ELF-1 (cell line): ENCODE measurements around the gene ADCY3.

ENCODE experiments used
- DNase-seq: peaks from one replicate; pipeline ENCODE4 v3.0.0-alpha.2; 2016; ENCODE audit warnings: low read depth, low spot score

The ADCY3 gene

DNA sequence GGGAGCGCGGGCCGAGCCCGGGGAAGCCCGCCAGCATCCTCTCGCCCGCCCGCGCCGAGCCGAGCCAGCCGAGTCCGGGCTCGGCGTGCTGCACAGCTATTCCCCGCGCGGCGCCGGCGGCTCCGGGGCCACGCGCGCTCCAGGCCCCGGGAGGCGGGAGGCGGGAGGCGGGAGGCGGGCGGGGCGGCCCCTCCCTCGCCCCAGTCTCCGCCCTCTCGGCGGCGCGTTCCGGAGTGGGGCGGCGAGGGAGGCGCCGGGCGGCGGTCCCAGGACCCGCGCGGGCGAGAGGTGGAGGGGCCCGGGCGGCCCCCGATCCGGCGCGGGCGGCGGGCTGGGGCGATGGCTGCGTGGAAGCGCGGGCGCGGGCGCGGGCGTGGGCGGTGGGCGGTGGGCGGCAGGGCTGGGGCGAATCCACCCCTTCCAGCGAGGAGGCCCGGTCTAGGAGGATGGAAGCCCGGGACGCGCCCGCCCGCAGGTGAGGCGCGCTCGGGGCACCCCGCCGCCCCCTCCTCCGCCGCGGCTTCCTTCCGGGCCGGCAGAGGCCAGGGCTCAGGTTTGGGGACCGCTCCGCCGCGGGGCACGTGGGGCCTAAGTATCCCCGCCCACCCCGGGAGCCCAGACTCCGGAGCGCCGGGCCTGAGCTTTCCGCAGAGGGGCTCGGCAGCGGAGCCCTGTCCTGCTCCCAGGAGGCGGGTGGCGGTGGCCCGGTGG lies at the start of gene ADCY3:
ADCY3 (minus strand) TSS at position 140 of the 711 bp plus-strand sequence. CDS start 1,250 bp downstream, outside the sequence.
- no peak for DNase-seq

DNA sequence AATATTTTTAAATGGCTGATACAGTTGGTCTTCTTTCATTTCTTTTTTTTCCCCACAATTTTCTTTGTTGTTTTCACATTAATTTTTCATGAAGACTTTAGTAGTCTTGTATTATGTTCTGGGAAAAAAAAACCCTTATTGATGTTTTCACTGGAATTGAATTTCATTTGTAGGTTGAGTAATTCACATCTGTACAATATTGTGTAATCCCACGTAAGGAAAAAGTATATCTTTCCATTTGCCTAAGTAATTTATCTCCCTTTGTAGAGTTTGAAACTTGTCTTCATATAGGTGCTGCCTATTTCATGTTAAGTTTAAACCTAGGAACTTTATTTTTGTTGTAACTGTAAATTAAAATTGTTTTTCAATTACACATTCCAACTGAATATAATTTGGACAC lies 49.7 kb upstream of the ADCY3 start:
- no peak for DNase-seq

DNA sequence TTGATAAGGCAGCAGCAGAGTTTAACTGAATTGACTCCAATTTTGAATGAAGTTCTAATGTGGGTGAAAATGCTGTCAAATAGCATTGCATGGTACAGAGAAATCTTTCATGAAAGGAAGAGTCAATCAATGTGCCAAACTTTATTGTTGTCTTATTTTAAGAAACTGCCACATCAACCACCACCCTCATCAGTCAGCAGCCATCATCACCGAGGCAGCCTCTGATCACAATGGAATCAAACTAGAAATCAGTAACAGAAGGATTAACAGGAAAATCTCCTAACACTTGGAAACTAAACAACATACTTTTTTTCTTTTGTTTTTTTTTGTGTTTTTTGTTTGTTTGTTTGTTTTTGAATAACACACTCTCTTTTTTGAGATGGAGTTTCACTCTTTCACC lies 41.9 kb upstream of the ADCY3 start:
- no peak for DNase-seq

DNA sequence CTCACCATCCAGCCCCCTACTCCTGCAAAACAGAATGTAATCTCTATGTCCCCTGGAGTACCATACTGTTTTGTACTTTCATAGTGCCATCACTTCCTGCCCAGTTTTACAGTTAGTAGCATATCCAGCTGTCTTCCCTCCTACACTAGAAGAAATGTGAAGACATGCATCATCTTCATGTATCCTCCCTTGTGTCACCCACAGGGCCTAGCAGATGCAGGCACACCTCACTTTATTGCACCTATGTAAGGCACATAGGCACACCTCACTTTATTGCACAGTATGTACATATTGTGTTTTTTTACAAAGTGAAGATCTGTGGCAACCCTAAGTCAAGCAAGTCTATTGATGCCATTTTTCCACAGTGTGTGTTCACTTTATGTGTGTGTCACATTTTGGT lies 39.7 kb upstream of the ADCY3 start:
- no peak for DNase-seq

DNA sequence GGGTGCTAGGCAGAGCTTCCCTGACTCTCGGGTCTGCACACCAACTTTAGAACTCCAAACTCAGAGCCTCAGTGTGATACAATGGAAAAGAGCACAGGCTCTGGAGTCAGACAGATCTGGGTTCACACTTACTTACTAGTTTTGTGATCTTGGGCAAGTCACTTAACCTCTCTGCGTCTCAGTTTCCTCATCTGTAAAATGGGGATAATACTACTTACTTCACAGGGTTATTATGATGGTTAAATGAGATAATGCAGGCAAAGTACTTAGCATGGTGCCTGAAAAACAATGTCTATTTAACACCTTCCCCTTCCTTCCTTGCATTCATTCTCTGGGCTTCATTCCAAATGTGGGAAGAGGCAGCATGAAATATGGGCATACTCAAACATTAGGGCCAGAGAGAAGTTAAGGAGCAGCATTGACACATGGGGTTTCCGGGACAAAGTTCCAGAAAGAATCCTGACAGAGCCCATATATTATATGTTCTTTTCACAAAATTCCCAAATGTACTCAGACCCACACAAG lies 38.4 kb upstream of the ADCY3 start:
- no peak for DNase-seq

DNA sequence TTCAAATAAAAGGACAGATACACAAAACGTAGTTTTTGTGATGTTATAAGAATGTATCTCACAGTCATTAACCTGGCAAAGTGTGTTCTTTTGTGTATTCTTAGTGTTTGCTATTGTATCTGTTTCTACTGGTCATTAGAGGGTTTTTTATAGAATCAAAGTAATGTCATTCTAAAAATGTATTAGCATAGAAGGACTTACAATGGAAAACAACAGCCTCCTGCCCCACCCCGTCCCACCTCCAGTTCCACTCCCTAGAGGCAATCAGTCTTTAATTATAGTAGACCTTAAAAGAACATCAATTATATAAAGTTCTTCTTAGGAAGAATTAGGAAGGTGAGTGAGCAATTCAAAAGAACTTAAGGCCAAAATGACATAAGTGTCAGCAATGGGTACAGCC lies 37.9 kb upstream of the ADCY3 start:
- no peak for DNase-seq

DNA sequence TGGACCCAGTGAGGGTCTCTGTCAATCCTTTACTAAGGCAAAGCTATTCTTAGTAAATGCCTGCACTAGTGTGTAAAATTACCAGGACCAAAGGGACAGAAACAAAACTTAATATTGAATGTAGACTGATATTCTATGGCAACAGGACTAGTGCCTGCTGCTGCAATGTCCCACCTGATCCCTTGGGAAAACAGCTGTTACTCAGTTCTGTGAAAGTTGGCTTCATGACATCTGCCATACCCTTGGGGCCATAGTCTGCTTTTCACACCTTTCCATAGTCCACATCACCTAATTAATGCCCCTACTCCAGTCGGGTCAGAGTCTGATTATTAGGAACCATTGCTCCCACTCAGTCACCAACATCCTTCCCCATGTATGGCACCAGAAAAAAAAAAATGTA lies 37.2 kb upstream of the ADCY3 start:
- no peak for DNase-seq

DNA sequence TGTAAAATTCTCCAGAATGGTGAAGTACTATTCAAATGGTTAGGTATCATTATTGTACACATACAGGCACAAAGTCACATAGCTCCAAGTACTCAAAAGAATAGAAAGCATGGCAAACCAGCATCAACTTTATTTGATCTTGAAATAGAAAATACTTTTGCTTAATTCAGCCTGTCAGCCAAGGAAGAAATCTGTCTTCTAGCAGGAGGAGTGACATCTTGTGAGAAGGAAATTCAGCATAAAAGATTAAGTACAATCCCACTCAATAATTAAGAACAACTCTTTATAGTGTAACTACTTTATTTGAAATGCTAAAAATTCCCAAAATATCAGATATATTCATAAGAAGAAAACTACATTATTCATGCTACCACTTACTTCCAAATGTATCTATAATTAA lies 35.9 kb upstream of the ADCY3 start:
- no peak for DNase-seq

DNA sequence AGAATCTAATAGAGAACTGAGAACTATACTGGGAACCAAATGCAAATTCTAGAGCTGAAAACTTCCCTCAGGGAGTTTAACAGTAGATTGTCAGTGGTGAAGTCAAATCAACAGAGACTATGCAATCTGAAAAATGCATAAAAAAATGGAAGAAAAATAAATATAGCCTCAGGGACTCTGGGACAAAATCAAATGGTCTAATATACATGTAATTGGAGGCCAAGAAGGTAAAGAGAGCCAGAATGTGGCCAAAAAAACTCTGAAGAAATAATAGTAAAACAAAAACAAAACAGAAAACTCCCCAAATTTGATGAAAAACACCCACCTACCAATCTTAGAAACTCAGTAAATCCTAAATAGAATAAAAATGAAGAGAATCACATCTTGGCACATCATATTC lies 35.2 kb upstream of the ADCY3 start:
- DNase-seq, result no peak

DNA sequence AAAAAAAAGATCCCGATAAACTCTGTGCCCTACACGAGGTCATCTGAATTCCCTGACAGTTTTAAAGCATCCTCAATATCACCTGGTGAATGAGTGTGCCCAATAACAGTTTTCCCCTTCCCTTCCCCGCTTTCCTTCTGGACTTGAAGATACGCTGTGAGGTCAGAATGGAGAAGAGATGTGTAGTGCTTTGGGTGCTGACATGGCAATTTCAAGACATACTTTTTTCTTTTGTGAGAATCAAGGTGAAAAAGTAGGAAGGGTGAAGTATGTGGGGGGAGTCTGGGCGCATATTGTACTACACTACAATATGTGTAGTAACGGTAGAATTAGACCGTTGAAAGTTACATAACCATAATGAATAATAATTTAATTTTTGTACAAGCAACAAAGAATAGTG lies 30.1 kb upstream of the ADCY3 start:
- DNase-seq, result no peak

DNA sequence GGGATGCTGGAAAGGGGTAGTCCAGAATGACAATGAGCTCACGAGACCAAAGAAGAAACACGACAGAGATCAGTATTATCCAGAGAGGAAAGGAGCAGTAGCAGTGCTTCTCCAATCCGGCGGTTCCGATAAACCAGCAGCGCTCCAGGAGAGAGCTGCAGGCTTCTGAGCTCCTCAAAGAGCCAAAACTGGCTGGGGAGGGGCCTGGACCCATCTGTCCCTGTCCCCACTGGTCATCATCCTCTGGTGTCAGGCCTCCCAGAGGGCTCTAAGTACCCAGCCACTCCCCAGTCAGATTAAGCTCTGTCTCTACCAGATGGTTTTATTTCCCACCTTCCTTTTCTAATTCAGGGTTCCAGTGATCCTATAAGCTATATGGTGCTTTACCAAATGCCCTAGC lies 28.5 kb upstream of the ADCY3 start:
- no peak for DNase-seq

DNA sequence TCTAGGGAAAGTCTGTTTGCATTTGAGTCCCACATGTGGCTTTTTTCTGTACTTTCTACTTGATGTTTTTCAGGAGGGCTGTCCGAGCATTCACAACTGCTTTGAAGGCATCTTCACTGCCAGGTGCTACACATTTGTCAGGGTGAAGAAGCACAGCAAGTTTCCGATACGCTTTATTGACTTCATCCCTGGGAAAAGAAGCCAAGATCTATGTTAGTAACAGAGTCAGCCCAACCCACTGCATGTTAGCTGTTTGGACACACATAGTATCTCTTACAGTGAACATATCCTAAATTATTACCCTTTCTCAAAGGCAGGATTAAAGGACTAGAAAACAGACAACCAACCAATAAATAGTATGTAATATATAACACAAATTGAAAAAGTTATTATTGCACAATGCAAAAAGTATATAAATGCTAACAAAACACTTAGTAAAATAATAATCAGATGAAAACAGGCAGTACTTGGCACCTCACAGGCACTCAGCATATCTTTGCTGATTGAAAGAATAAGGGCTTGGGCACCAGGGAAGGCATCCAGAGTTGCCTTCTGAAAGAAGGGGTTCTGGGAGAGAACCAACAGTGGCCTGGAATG lies 27.6 kb upstream of the ADCY3 start:
- no peak for DNase-seq

DNA sequence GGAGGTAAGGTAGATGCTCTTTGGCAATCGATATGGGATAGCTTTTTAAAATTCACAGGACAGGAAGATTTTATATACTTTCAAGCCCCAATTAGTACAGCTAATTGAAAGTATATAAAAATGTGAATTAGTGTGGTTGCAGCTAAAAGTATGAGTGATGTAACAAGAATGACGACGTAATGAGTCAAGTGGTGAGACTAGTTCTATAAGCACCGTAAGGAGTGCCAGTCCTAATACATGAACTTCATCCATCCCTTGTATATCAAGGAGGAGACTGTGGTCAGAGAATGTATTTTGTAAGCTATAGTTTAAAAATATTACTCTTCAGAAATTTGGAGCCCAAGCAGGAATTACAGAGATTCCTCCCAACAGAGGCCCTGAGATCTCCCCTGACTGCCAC lies 25.9 kb upstream of the ADCY3 start:
- no peak for DNase-seq

DNA sequence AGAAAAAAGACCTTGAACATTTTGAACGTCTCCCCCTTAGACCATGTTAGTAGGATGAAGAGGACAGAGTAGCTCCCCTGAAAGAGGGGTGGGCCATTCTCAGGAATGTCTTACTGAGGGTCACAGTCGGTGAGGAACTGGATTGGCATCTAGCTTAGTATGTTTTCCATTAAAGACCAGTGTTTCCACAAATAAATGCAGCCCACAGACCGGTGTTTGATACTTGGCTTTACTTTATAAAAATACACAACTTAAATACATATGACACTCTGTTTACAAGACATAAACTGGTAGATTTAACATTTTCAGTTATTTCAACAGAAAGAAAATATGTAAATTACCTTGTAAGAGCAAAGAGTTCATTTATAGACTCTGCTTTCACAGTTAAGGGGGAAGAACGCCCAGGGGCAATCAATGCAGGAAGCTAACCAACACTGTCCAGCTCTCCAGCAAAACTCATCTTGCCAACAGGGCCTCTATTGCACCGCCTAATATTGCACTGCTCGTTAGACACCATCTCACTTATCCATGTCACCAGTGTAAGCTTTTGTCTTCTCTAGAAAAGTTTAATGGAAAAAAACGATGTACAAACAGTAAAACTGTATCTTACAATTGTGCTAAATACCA lies 23.5 kb upstream of the ADCY3 start:
- DNase-seq, result no peak

DNA sequence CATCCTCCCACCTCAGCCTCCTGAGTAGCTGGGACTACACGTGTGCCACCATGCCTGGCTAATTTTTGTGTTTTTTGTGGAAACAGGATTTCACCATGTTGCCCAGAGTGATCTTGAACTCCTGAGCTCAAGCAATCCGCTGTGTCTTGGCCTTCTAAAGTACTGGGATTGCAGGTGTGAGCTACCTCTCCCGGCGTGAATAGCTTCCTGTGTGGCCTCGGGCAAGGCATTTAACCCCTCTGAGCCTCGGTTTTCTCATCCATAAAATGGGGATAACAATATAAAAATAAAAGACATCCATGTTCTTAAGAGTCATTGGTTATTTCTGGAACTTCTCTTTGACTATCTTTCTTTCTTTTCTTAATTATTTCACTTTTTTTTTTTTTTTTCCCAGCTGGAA lies 19.3 kb upstream of the ADCY3 start:
- DNase-seq, result no peak

DNA sequence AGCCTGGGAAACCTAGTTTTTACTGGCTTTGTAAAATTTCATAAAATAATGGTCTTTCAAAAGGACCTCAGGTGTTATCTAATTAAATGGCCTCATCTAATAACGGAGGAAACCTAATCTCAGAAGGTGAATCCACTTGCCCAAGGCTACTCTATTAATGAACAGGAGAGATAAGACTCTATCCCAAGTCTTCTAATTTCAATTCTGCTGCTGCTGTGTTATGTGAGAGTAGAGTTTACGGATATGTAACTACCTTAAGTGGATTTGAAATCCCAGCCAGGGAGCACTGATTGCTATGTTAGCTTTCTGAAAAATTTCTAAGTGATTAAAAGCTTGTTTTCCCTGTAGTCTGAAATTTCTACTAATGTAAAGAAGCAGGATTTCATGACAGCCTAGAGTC lies 17.2 kb upstream of the ADCY3 start:
- DNase-seq, result no peak

DNA sequence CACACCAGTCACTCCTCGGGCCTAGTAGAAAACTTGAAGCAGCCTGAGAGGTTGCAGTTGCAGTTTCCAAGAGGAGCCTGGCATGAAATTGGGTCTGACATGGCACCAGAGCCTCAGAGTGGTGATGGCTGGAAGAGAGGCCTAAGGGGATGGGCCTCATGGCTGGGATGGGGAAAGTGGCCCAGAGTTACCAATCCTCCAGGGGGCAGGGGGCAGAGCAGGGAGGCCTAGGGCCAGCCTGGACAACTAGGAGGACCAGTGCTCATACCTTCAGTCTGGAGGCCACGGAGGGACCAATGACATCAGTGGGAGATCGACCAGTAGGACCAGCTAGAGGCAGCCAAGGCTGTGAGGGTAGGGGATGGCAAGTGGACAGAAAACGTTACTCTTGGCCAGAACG lies 15.1 kb upstream of the ADCY3 start:
- DNase-seq, result no peak

DNA sequence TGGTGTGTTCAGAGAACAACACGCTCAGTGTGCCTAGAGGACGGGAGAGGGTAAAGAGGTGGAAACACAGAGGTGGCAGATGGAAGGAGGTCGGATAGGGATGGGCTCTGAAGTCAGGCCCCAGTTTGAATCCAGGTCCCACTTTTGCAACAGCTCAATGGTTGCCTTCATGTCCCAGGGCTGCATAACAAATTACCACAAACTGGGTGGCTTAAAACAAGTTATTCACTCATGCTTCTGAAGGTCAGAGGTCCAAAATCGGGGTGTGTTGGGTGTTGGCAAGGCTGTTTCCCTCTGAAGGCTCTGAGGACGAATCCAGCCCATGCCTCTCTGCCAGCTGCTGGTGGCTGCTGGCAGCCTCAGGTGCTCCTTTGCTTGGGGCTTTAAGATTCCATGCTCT lies 12.7 kb upstream of the ADCY3 start:
- DNase-seq, result no peak

DNA sequence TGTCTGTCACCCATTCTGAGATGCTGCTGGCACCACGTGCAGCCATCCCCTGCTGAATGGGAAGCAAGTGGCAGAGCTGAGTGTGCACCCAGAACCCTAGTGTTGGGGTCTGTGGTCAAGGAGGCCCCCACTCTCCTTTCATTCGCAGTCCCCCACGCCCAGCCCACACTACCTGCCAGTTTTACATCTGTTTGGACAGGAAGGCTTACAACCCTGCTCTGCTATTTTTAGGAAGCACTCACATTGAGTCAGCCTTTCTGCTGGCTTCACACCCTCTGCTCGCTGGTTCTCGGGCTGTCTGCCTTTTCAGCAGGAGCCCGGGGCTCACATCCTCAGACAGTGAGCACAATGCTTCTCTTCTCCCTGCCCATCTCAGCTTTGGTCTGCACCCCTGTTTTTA lies 10.7 kb upstream of the ADCY3 start:
- DNase-seq, result no peak

DNA sequence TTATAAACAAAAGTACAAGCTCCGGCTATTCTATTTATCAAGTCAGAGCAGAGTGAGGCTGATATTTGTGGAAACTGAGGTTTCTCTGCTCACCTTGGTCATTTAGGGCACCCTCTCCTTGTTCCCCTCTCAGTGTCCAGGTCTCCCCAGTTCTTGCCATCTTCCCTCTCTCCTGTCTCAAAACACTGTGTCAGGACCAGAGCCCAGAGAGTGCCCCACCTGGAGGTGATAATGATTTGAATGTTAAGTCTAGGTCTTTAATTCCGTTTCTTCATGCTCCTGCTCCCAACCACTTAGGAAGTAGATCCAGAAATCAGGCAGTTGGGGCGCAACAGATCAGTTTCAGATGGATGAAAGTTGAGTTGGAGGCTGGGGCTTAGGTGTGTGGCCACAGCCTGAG lies 9.2 kb upstream of the ADCY3 start:
- DNase-seq, result no peak

DNA sequence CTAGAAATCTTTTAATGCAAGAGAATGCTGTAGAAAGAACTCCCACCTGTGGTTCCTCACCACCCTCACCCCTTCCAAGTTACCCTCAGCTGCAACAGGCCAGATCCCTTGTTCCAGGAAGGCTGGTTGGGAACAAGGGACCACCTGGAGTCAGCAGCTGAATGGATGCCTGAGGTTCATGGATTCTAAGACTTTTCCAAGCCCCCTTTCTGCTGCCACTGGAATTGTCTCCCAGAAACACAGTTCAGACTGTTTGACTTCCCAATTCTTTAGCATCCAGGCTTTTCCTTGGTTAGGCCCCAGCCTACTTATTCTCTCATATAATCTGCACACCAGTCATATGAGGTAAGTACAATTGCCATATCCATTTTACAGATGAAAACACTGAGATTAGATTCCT lies 8.0 kb upstream of the ADCY3 start:
- DNase-seq, result no peak

DNA sequence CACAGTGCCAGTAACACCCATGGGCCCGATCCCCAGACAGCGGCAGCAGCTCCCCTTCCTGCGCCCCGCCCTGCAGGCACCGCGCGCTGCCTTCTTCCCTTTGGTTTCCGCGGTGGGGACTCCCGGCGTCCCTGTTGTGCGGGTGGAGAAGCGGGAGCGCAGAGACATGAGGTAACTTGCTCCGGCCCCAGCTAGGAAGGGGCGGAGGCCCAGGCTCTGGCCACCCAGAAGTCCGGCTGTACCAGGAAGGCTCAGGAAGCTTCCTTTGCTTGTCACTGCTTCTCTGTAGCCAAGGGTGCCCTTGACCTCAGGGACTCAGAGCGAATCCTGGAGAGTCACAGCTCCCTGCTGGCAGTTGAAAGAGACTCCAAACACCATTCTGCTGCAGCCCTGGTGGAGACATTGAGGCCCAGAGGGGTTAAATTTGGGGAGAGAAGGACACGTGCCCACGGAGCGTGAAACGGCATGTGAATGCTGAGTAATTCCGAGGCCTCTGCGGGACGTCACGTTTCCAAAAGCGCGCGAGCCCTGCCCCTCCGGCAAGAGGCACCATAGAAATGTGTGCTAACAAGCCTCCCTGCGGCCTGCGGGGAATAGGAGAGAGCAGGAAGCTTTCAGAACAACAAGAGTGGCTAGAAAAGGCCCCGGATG lies 6.7 kb upstream of the ADCY3 start:
- DNase-seq, result peak; percentile 51

DNA sequence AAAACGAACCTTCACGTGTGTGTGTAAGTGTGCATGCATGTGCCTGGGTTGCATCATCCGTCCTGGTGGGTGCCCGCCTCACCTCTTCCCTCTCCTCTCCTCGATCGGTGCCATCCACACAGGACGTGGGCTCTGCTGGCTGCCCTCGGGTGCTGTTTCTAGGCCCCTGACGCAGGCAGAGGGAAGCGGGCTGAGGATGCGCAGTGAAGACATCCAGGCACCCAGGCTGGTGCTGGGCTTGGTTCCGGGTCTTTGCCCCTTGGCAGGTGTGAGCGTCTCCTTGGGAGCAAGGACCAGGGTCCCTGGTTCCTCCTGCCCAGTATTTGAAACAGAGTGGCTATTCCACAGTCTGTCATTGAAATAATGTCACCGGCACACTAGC lies 6.2 kb upstream of the ADCY3 start:
- DNase-seq, result no peak
